OCI-LY3 (cell line): ENCODE results near the gene ARPC5L.
A peak's percentile ranks its signal among the peaks of the same experiment; 100 is the strongest.

Experiments used
- H2AFZ ChIP-seq: fragments of 200-600, 300-600 bp; shearing (Covaris generic); 2 replicates; pipeline ENCODE4 v1.6.0; 2014; ENCODE audit warnings: antibody characterized with exemption, low read depth, low read length
- H3K27ac ChIP-seq: fragments of 200-600, 300-600 bp; sonication (generic); 2 replicates; pipeline ENCODE4 v1.5.1; 2014; ENCODE audit warnings: mild to moderate bottlenecking, low read length, moderate library complexity, mixed read lengths
- H3K27me3 ChIP-seq: fragments of 200-600, 300-600 bp; sonication (generic); 2 replicates; pipeline ENCODE4 v1.6.1; 2014; ENCODE audit warnings: low read depth, low read length, mixed read lengths
- H3K36me3 ChIP-seq: fragments of 200-600, 300-600 bp; sonication (generic); replicated peaks from 2 replicates; pipeline ENCODE3; 2014; ENCODE audit warnings: low read depth, low read length, mixed read lengths
- H3K4me1 ChIP-seq: fragments of 300-600, 200-600 bp; sonication (generic); 2 replicates; pipeline ENCODE4 v1.6.1; 2014; ENCODE audit warnings: low read length, mixed read lengths
- H3K4me2 ChIP-seq: fragments of 200-600, 300-600 bp; sonication (generic); 2 replicates; pipeline ENCODE4 v1.6.1; 2014; ENCODE audit warnings: low read length, mixed read lengths
- H3K4me3 ChIP-seq: fragments of 300-600, 200-600 bp; sonication (generic); 2 replicates; pipeline ENCODE4 v1.5.1; 2014; ENCODE audit warnings: antibody characterized with exemption, mild to moderate bottlenecking, low read length, moderate library complexity
- H3K79me2 ChIP-seq: fragments of 300-600, 200-600 bp; shearing (Covaris generic); 2 replicates; pipeline ENCODE4 v1.6.1; 2014; ENCODE audit warnings: mild to moderate bottlenecking, low read length, mixed read lengths
- H3K9ac ChIP-seq: fragments of 300-600, 200-600 bp; shearing (Covaris generic); 2 replicates; pipeline ENCODE4 v1.6.0; 2014; ENCODE audit warnings: mild to moderate bottlenecking, low read length, moderate library complexity
- H3K9me3 ChIP-seq: fragments of 200-600, 300-600 bp; shearing (Covaris generic); 2 replicates; pipeline ENCODE4 v1.6.1; 2014; ENCODE audit warnings: low read length, mixed read lengths; ENCODE audit not compliant: insufficient read depth
- H4K20me1 ChIP-seq: fragments of 200-600, 300-600 bp; sonication (generic); 2 replicates; pipeline ENCODE4 v1.6.1; 2016; ENCODE audit warnings: low read length, mixed read lengths; ENCODE audit not compliant: insufficient read depth
- CTCF ChIP-seq: fragments of 200-600, 300-600 bp; sonication (generic); IDR thresholded peaks from 2 replicates; pipeline ENCODE4 v1.5.1; 2014; ENCODE audit warnings: antibody characterized with exemption, low read length, low read depth
- EZH2phosphoT487 ChIP-seq: fragments of 200-600 bp; shearing (Covaris generic); IDR thresholded peaks from 2 replicates; pipeline ENCODE4 v1.6.1; 2018; ENCODE audit warnings: antibody characterized with exemption, mixed run types, low read depth

The ARPC5L gene

GRCh38 chr9:124849801-124850200, 12.1 kb upstream of the ARPC5L start:
- H3K4me1 ChIP-seq: peaks cover 15% of the 10 kb centered on the region
- H3K4me3 ChIP-seq: no peak overlapping the region
- H3K36me3 ChIP-seq: no peaks in the 10 kb centered on the region
- H3K9me3 ChIP-seq: no peaks in the 10 kb centered on the region
- H3K4me2 ChIP-seq: no peak overlapping the region
- H3K27ac ChIP-seq: no peak overlapping the region
- H4K20me1 ChIP-seq: no peaks in the 10 kb centered on the region
- TF ChIP-seq CTCF: no peak
- TF ChIP-seq EZH2phosphoT487: no peak
- H2AFZ ChIP-seq: no peak overlapping the region
- no peaks in the 10 kb centered on the region for H3K79me2 ChIP-seq
- H3K27me3 ChIP-seq: no peaks in the 10 kb centered on the region
- no peak overlapping the region for H3K9ac ChIP-seq

GRCh38 chr9:124852121-124852828, 9.7 kb upstream of the ARPC5L start:
- H3K36me3 ChIP-seq: peaks cover 13% of the 10 kb centered on the region
- peak overlapping the region; percentile 93 for H3K4me2 ChIP-seq
- H3K27ac ChIP-seq: no peak overlapping the region
- H3K27me3 ChIP-seq: no peaks in the 10 kb centered on the region
- TF ChIP-seq EZH2phosphoT487 (no peak), CTCF (no peak)
- peak overlapping the region; percentile 74 for H3K4me3 ChIP-seq
- H3K4me1 ChIP-seq: peaks cover 15% of the 10 kb centered on the region
- H3K9ac ChIP-seq: peak overlapping the region; percentile 48; the same call in 1 of the 2 replicates
- peak overlapping the region; percentile 74; the same call in 1 of the 2 replicates for H2AFZ ChIP-seq
- H3K79me2 ChIP-seq: no peaks in the 10 kb centered on the region
- peaks cover 21% of the 10 kb centered on the region for H4K20me1 ChIP-seq
- no peaks in the 10 kb centered on the region for H3K9me3 ChIP-seq

- Histone ChIP-seq H3K27me3 (no peaks in the 10 kb centered on the region), H3K79me2 (no peaks in the 10 kb centered on the region), H3K36me3 (peaks cover 16% of the 10 kb centered on the region), H3K4me1 (peaks cover 15% of the 10 kb centered on the region), H3K27ac (no peak within 1 kb of the TSS), H3K9me3 (no peaks in the 10 kb centered on the region), H2AFZ (peak within 1 kb of the TSS; percentile 74; the same call in 1 of the 2 replicates), H3K9ac (peak within 1 kb of the TSS; percentile 48; the same call in 1 of the 2 replicates), H3K4me3 (peak within 1 kb of the TSS; percentile 74), H3K4me2 (peak within 1 kb of the TSS; percentile 93), H4K20me1 (peaks cover 28% of the 10 kb centered on the region)
- TF ChIP-seq EZH2phosphoT487 (no peak), CTCF (peak; percentile 96)
Measured at GRCh38 chr9:124852829-124853531, 8.9 kb upstream of the ARPC5L start, which contains the start of gene WDR38. WDR38 (plus strand) TSS chr9:124853460; CDS start chr9:124853532, 72 bp downstream.

- Histone ChIP-seq H3K27ac (no peak overlapping the region), H3K27me3 (no peaks in the 10 kb centered on the region), H3K36me3 (peaks cover 23% of the 10 kb centered on the region), H3K9ac (no peak overlapping the region; the same call in 1 of the 2 replicates), H3K4me3 (peak overlapping the region; percentile 74), H3K4me2 (peak overlapping the region; percentile 93), H2AFZ (no peak overlapping the region), H3K4me1 (peaks cover 11% of the 10 kb centered on the region), H3K9me3 (no peaks in the 10 kb centered on the region), H3K79me2 (peaks cover 5% of the 10 kb centered on the region), H4K20me1 (peaks cover 35% of the 10 kb centered on the region)
- TF ChIP-seq CTCF (no peak), EZH2phosphoT487 (no peak)
Measured at GRCh38 chr9:124853605-124854143, 8.3 kb upstream of the ARPC5L start.
